VCaP (cell line): ENCODE results near the gene GRHPR.

ENCODE experiments used
- H3K27ac ChIP-seq: fragments of 450-650 bp; 2 replicates; pipeline ENCODE4 v1.5.1; 2017
- CTCF ChIP-seq: fragments of 450-650 bp; conservative IDR thresholded peaks from 2 replicates; pipeline ENCODE4 v1.5.1; 2017; ENCODE audit warnings: mild to moderate bottlenecking, moderate library complexity

The GRHPR gene

GRCh38 chr9:37380570-37380969 lies 41.9 kb upstream of the GRHPR start:
- no peak for TF ChIP-seq CTCF
- H3K27ac ChIP-seq: no peak overlapping the region

- H3K27ac ChIP-seq: no peak overlapping the region
- TF ChIP-seq CTCF: no peak
Observed at GRCh38 chr9:37381094-37381741, 41.3 kb upstream of the GRHPR start.

- no peak overlapping the region for H3K27ac ChIP-seq
- TF ChIP-seq CTCF: no peak
Observed at GRCh38 chr9:37382161-37382981, 40.1 kb upstream of the GRHPR start.

- no peak for TF ChIP-seq CTCF
- no peak overlapping the region for H3K27ac ChIP-seq
Observed at GRCh38 chr9:37382982-37383357, 39.5 kb upstream of the GRHPR start.

GRCh38 chr9:37383393-37383792 lies 39.1 kb upstream of the GRHPR start:
- no peak for TF ChIP-seq CTCF
- no peak overlapping the region for H3K27ac ChIP-seq

GRCh38 chr9:37383876-37384746 lies 38.4 kb upstream of the GRHPR start:
- no peak overlapping the region for H3K27ac ChIP-seq
- TF ChIP-seq CTCF: no peak

GRCh38 chr9:37385286-37385685 lies 37.2 kb upstream of the GRHPR start:
- no peak for TF ChIP-seq CTCF
- H3K27ac ChIP-seq: no peak overlapping the region
